Lower leg skin (tissue), 4 donors: ENCODE results near the gene SERINC5. TPM values are rescaled to one million over a fixed set of nuclear protein-coding genes. Genes with fewer than 3 reads are reported as not detected.

Experiments
- DNase-seq, 2 donors: peaks; one replicate each; pipeline ENCODE4 v3.0.0-alpha.2; 2019; ENCODE audit warnings: low spot score in 2 of 2
- H3K4me3 ChIP-seq: fragments of 200-600 bp; sonication (generic); 2 replicates; pipeline ENCODE4 v1.5.1; 2017; ENCODE audit warnings: mild to moderate bottlenecking, low read depth; ENCODE audit not compliant: poor library complexity, severe bottlenecking
- POLR2A ChIP-seq, 2 donors: fragments of 450-650 bp; IDR thresholded peaks; one replicate each; pipeline ENCODE4 v1.6.1; 2016 to 2017; ENCODE audit warnings: antibody characterized with exemption in 2 of 2, mild to moderate bottlenecking in 1 of 2, moderate library complexity in 1 of 2
- WGBS, 2 donors: methylation state at CpG; one replicate each; pipeline ENCODE4 v1.1.5; 2018; 5-methylcytosine and 5-hydroxymethylcytosine counted together
- intact Hi-C: fragments of 100-400 bp; cut with DNase I; formaldehyde crosslinking; loops from one replicate; pipeline ENCODE4 v1.15.0; 2023; ENCODE audit warnings: low total_unique reads
- total RNA-seq, 4 donors: library from RNA; depleted of rRNA; stranded (reverse); fragments of >200 nt; gene quantifications; one replicate each; pipeline ENCODE4 v1.1.0, GENCODE V29; 2016
- TF ChIP-seq, protein P1 (sequence below), 3 donors: fragments of 450-650 bp; IDR thresholded peaks; one replicate each; pipeline ENCODE4 v1.5.1; 2016; ENCODE audit warnings: antibody characterized with exemption in 3 of 3, mild to moderate bottlenecking in 3 of 3, moderate library complexity in 2 of 3

Gene SERINC5
- total RNA-seq, 4 donors from 2014 or later, result 49.6 to 61.4 (median 56.3) TPM

DNA sequence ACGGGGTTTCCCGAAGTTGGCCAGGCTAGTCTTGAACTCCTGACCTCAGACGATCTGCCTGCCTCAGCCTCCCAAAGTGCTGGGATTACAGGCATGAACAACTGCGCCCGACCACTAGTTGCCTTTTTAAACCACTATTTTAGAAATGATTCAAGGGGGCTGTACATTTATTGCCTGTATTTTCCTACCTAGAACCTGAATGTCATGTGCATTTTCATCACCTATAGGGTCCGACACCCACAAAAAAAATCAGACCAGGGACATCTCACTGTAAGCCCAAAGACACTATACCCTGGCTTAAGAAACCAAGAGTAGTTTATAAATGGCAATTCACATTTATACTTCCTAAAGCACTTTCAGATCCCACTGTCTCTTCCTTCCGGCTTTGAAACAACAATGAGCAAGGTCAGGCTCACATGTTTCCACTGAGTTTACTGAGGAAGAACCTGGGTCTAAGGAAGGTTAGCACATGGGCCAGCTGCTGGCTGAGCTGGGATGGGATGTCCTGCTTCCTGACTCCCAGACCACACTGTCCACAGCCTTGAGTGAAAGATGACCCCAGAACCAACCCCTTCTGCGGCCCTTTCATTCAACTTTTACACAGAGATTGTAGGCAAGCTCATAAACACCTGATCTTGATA is 87.3 kb downstream of the SERINC5 start:
- 92 to 94% methylated on average over 8 of the region's 8 CpGs for WGBS, 2 donors
- no peak for DNase-seq
- intact Hi-C loops, result no loop called here
- no peak for TF ChIP-seq POLR2A (IDR thresholded peaks at IDR 0.05)
- TF ChIP-seq, protein P1, sequence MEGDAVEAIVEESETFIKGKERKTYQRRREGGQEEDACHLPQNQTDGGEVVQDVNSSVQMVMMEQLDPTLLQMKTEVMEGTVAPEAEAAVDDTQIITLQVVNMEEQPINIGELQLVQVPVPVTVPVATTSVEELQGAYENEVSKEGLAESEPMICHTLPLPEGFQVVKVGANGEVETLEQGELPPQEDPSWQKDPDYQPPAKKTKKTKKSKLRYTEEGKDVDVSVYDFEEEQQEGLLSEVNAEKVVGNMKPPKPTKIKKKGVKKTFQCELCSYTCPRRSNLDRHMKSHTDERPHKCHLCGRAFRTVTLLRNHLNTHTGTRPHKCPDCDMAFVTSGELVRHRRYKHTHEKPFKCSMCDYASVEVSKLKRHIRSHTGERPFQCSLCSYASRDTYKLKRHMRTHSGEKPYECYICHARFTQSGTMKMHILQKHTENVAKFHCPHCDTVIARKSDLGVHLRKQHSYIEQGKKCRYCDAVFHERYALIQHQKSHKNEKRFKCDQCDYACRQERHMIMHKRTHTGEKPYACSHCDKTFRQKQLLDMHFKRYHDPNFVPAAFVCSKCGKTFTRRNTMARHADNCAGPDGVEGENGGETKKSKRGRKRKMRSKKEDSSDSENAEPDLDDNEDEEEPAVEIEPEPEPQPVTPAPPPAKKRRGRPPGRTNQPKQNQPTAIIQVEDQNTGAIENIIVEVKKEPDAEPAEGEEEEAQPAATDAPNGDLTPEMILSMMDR (IDR thresholded peaks at IDR 0.05), result no peak
- no peak overlapping the region for H3K4me3 ChIP-seq

DNA sequence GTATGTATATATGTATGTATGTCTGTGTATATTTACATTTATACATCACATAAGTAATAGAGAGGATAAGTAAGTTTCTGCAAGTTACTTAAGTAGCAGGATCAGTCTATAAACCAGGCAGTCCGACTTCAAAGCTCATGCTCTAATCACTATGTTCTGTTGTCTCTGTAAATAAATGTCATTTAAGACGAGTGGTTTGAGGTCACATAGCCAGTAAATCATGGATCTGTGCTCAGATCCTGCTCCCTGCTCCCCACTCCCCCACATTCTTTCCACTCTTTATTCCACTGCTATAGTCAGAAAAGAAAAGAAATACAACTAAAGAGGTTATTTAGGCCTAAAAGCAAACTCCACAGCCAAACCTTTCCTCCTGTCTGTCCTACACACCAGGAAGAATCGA is 90.4 kb downstream of the SERINC5 start:
- intact Hi-C loops, result no loop called here
- TF ChIP-seq, protein P1 (IDR thresholded peaks at IDR 0.05), result no peak
- TF ChIP-seq POLR2A (IDR thresholded peaks at IDR 0.05), result no peak
- no peak overlapping the region for H3K4me3 ChIP-seq
- 69 to 79% methylated on average over 3 of the region's 3 CpGs for WGBS, 2 donors
- DNase-seq, result peak in 1 of 2 donors; percentile 2

DNA sequence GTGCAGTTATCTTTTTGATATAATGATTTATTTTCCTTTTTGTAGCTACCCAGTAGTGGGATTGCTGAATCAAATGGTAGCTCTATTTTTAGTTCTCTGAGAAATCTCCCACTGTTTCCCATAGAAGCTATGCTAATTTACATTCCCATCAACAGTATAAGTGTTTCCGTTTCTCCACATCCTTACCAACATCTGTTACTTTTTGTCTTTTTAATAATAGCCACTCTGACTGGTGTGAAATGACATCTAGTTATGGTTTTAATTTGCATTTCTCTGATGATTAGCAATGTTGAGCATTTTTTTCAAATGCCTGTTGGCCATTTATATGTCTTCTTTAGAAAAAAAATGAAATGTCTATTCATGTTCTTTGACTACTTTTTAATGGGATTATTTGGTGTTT is 94.7 kb downstream of the SERINC5 start:
- no peak overlapping the region for H3K4me3 ChIP-seq
- intact Hi-C loops, result no loop called here
- TF ChIP-seq POLR2A (IDR thresholded peaks at IDR 0.05), result no peak
- TF ChIP-seq, protein P1 (IDR thresholded peaks at IDR 0.05), result no peak
- DNase-seq, result no peak
- 83 to 84% methylated on average over 1 of the region's 1 CpG for WGBS, 2 donors

DNA sequence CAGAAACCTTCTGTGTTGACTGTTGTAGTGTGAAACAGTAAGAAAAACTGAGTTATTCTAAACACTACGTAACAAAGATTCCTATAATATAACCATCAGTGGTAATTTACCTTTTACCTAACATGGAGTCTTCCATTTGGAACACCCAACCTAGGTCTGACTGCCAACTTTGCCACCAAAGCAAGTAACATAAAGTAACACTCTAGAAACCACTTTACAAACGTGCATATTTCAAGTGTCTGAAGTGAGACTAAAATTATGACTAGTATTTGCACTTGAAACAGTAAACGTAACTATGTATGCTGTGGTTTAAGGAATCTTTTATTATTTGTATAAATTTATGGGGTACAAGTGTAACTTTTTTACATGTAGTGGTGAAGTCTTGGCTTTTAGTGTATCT is 95.6 kb downstream of the SERINC5 start:
- 92 to 97% methylated on average over 3 of the region's 3 CpGs for WGBS, 2 donors
- no peak for DNase-seq
- intact Hi-C loops, result no loop called here
- H3K4me3 ChIP-seq, result no peak overlapping the region
- TF ChIP-seq, protein P1 (IDR thresholded peaks at IDR 0.05), result no peak
- no peak for TF ChIP-seq POLR2A (IDR thresholded peaks at IDR 0.05)

DNA sequence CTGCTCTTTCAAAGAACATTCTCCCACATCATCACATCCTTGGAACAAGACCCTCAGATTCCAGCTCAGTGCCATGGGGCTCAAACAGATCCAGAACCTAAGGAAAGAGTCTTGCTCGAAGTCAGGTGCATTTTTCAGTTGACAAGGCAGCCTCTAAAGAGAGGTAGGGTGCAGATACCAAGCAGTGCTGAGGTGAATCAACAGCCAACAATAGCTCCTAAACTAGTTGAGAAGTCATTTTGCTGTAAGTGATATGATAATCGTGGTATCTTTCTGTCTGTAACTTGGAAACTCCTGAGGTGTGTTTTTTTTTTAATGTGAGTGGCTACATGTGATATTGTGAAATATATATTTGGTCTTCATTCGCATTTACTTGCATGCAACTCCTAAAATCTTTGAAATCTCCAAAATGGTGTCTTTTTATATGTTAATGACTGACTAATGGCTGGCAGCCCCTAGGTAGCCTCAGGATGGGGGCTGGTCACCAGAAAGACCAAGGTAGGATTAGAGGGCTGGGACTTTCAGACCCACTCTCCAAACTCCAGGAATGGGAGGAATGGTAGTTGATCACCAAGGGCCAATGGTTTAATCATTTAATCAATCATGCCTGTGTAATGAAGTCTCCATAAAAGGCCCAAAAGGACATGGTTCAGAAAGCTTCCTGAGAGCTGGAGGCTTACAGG is 96.6 kb downstream of the SERINC5 start:
- 92 to 96% methylated on average over 3 of the region's 3 CpGs for WGBS, 2 donors
- intact Hi-C loops, result no loop called here
- peak in 1 of 2 donors; percentile 8 for DNase-seq
- TF ChIP-seq POLR2A (IDR thresholded peaks at IDR 0.05), result no peak
- TF ChIP-seq, protein P1 (IDR thresholded peaks at IDR 0.05), result no peak
- H3K4me3 ChIP-seq, result no peak overlapping the region
